IPS-18c (cell line): ENCODE measurements around the gene TRMT44.

Experiments used
- H3K4me3 ChIP-seq: 2 replicates; pipeline ENCODE4 v1.7.0; 2013; ENCODE audit warnings: low read depth, mild to moderate bottlenecking, low read length, moderate library complexity; ENCODE audit not compliant: insufficient read depth
- H3K9me3 ChIP-seq: one replicate; pipeline ENCODE4 v1.6.1; 2013; ENCODE audit warnings: mild to moderate bottlenecking, low read length, moderate library complexity; ENCODE audit not compliant: control insufficient read depth, insufficient read depth

Gene TRMT44

GRCh38 chr4:8422327-8422726 lies 18.2 kb upstream of the TRMT44 start:
- no peak overlapping the region for H3K4me3 ChIP-seq
- no peaks in the 10 kb centered on the region for H3K9me3 ChIP-seq

GRCh38 chr4:8422786-8423185 lies 17.8 kb upstream of the TRMT44 start:
- Histone ChIP-seq H3K9me3 (no peaks in the 10 kb centered on the region), H3K4me3 (no peak overlapping the region)

- H3K9me3 ChIP-seq: peaks cover 2% of the 10 kb centered on the region
- H3K4me3 ChIP-seq: no peak overlapping the region
Measured at GRCh38 chr4:8427262-8427661, 13.3 kb upstream of the TRMT44 start.

GRCh38 chr4:8427761-8428287 lies 12.8 kb upstream of the TRMT44 start:
- H3K9me3 ChIP-seq: peaks cover 2% of the 10 kb centered on the region

GRCh38 chr4:8428288-8429097 lies 12.1 kb upstream of the TRMT44 start:
- peaks cover 2% of the 10 kb centered on the region for H3K9me3 ChIP-seq
- H3K4me3 ChIP-seq: peak overlapping the region; percentile 67

More at GRCh38 chr4:8427761-8428287, 12.8 kb upstream of the TRMT44 start:
- H3K4me3 ChIP-seq: peak overlapping the region; percentile 67

- H3K4me3 ChIP-seq: no peak overlapping the region
- peaks cover 2% of the 10 kb centered on the region for H3K9me3 ChIP-seq
Measured at GRCh38 chr4:8431553-8431952, 9.0 kb upstream of the TRMT44 start.

- peaks cover 2% of the 10 kb centered on the region for H3K9me3 ChIP-seq
- no peak overlapping the region for H3K4me3 ChIP-seq
Measured at GRCh38 chr4:8433136-8433535, 7.4 kb upstream of the TRMT44 start.

- no peak overlapping the region for H3K4me3 ChIP-seq
- peaks cover 2% of the 10 kb centered on the region for H3K9me3 ChIP-seq
Measured at GRCh38 chr4:8434251-8435073, 6.1 kb upstream of the TRMT44 start.

GRCh38 chr4:8435656-8436121 lies 4.9 kb upstream of the TRMT44 start:
- no peak overlapping the region for H3K4me3 ChIP-seq

GRCh38 chr4:8437281-8437680 lies 3.3 kb upstream of the TRMT44 start:
- no peaks in the 10 kb centered on the region for H3K9me3 ChIP-seq
- no peak overlapping the region for H3K4me3 ChIP-seq

More at GRCh38 chr4:8435656-8436121, 4.9 kb upstream of the TRMT44 start:
- H3K9me3 ChIP-seq: peaks cover 2% of the 10 kb centered on the region

- H3K4me3 ChIP-seq: no peak overlapping the region
- H3K9me3 ChIP-seq: no peaks in the 10 kb centered on the region
Measured at GRCh38 chr4:8438743-8439142, 1.8 kb upstream of the TRMT44 start.

- H3K4me3 ChIP-seq: no peak overlapping the region
Measured at GRCh38 chr4:8439168-8439567, 1.4 kb upstream of the TRMT44 start.

GRCh38 chr4:8439914-8440491 lies 574 bp upstream of the TRMT44 start:
- Histone ChIP-seq H3K9me3 (no peaks in the 10 kb centered on the region), H3K4me3 (peak overlapping the region; percentile 93)

More at GRCh38 chr4:8439168-8439567, 1.4 kb upstream of the TRMT44 start:
- H3K9me3 ChIP-seq: no peaks in the 10 kb centered on the region

- H3K4me3 ChIP-seq: peak overlapping the region; percentile 93
- H3K9me3 ChIP-seq: no peaks in the 10 kb centered on the region
Measured at GRCh38 chr4:8441499-8442091, 1.0 kb downstream of the TRMT44 start.

- no peak overlapping the region for H3K4me3 ChIP-seq
Measured at GRCh38 chr4:8442596-8443358, 2.2 kb downstream of the TRMT44 start.

GRCh38 chr4:8443801-8444200 lies 3.2 kb downstream of the TRMT44 start:
- Histone ChIP-seq H3K9me3 (no peaks in the 10 kb centered on the region), H3K4me3 (no peak overlapping the region)

More at GRCh38 chr4:8442596-8443358, 2.2 kb downstream of the TRMT44 start:
- H3K9me3 ChIP-seq: no peaks in the 10 kb centered on the region
